ENCODE results near the gene CLSTN1. TPM values are rescaled to one million over a fixed set of nuclear protein-coding genes. Genes with fewer than 3 reads are reported as not detected.
"Not testable (repeated sequence)": the region's sequence is repeated elsewhere in the genome, so short reads cannot be mapped to it uniquely, and the experiment has no call there.

CLSTN1 gene
- total RNA-seq, 1 donor from 2014 or later = 136 TPM

DNA sequence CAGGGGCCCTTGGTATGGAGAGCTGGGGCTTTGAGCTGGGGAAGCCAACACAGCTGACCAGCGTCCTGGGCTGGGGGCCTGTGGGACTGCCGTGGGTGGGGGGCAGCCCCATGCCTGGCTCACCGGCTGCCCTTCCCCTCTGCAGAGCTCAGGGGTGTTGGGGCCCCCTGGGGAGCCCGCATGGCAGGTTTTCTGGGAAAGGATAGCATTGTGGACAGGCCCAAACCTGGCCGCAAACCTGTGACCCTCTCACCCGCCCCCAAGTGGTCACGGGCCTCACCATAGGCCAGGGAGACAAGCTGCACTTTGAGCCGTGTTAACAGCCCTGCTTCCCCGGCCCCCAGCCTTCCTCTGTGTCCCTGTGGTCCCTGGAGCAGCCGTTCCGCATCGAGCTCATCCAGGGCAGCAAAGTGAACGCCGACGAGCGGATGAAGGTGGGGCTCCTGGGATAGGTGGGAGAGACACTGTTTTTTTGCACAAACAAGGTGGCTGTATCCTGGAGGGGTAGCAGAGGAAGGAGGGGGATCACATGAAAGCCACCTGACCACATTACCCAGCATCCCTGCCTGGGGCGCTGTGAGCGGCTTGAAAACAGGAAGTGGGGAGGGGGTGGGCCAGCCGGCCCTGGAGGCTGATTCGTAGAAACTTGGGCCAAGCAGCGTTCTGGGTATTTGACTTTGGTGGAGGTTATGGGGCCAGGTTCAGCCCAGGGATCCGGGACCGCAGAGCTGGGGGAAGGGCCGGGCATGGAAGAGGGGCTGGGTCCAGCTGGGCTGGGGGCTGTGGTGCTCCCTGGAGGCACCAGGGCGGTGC, 106.4 kb downstream of the CLSTN1 start:
- Mint-ChIP-seq H3K36me3 (no peaks in the 10 kb centered on the region), H3K4me3 (peak overlapping the region; percentile 45), H3K4me1 (ENCODE audit: unreplicated experiment) (peaks cover 9% of the 10 kb centered on the region), H3K27me3 (no peaks in the 10 kb centered on the region), H3K27ac (peak overlapping the region; percentile 29), H3K9me3 (no peaks in the 10 kb centered on the region)
- DNase-seq (ENCODE audit: extremely low spot score, unreplicated experiment) = no peak
- TF ChIP-seq CTCF (conservative IDR thresholded peaks at IDR 0.05) = no peak

GRCh38 chr1:9716404-9717192, 107.2 kb downstream of the CLSTN1 start:
- Mint-ChIP-seq H3K9me3 (no peaks in the 10 kb centered on the region), H3K36me3 (no peaks in the 10 kb centered on the region), H3K4me3 (no peak overlapping the region), H3K4me1 (ENCODE audit: unreplicated experiment) (peaks cover 9% of the 10 kb centered on the region), H3K27me3 (no peaks in the 10 kb centered on the region), H3K27ac (no peak overlapping the region)
- TF ChIP-seq CTCF (conservative IDR thresholded peaks at IDR 0.05) = no peak
- no peak for DNase-seq (ENCODE audit: extremely low spot score, unreplicated experiment)

DNA sequence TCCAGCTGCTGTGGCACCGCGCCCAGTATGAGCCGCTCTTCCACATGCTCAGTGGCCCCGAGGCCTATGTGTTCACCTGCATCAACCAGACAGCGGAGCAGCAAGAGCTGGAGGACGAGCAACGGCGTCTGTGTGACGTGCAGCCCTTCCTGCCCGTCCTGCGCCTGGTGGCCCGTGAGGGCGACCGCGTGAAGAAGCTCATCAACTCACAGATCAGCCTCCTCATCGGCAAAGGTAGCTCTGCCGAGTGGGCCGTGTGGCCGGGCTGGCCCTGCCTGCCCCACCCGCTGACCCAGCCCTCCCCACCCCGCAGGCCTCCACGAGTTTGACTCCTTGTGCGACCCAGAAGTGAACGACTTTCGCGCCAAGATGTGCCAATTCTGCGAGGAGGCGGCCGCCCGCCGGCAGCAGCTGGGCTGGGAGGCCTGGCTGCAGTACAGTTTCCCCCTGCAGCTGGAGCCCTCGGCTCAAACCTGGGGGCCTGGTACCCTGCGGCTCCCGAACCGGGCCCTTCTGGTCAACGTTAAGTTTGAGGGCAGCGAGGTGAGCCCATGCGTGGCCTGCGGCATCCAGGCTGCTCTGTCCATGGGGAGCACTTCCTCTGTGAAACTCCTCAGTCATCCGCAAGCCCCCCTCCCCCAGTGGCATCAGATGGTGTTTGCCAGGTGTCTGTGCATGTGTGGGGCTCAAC, 108.1 kb downstream of the CLSTN1 start:
- H3K36me3 Mint-ChIP-seq = no peaks in the 10 kb centered on the region
- peaks cover 9% of the 10 kb centered on the region for H3K4me1 Mint-ChIP-seq (ENCODE audit: unreplicated experiment)
- H3K27me3 Mint-ChIP-seq = no peaks in the 10 kb centered on the region
- no peak overlapping the region for H3K27ac Mint-ChIP-seq
- no peak for DNase-seq (ENCODE audit: extremely low spot score, unreplicated experiment)
- no peak for TF ChIP-seq CTCF (conservative IDR thresholded peaks at IDR 0.05)
- H3K4me3 Mint-ChIP-seq = no peak overlapping the region
- no peaks in the 10 kb centered on the region for H3K9me3 Mint-ChIP-seq

DNA sequence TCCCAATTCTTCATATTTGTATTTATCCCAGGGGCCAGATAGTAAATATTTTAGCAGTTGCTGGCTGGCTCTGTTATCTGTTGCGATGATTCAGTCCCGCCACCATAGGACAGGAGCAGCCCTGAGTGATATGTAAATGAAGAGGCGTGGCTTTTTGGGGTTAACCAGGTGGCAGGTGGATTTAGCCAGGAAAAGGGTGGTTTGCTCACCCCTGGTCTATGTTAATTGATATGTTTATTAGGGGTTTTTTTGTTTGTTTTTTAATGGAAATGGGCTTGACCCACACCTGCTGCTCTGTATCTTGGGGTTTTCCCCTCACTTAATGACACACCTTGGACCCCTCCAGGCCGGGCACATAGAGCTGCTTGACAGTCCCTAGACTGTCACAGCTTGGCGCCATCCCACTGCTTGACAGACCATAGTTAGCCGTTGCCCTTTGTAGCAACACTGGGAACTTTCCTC, 109.5 kb downstream of the CLSTN1 start:
- no peak overlapping the region for H3K4me3 Mint-ChIP-seq
- no peaks in the 10 kb centered on the region for H3K9me3 Mint-ChIP-seq
- no peak for TF ChIP-seq CTCF (conservative IDR thresholded peaks at IDR 0.05)
- no peaks in the 10 kb centered on the region for H3K36me3 Mint-ChIP-seq
- no peak for DNase-seq (ENCODE audit: extremely low spot score, unreplicated experiment)
- no peak overlapping the region for H3K27ac Mint-ChIP-seq
- H3K4me1 Mint-ChIP-seq (ENCODE audit: unreplicated experiment) = peaks cover 9% of the 10 kb centered on the region
- no peaks in the 10 kb centered on the region for H3K27me3 Mint-ChIP-seq

DNA sequence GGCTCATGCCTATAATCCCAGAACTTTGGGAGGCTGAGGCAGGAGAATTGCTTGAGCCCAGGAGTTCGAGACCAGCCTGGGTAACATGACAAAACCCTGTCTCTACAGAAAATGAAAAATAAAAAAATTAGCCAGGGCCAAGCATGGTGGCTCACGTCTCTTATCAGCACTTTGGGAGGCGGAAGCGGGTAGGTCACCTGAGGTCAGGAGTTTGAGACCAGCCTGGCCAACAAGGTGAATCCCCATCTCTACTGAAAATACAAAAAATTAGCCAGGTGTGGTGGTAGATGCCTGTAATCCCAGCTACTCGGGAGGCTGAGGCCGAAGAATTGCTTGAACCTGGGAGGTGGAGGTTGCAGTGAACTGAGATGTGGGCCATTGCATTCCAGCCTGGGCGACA, 111.0 kb downstream of the CLSTN1 start:
- not testable (repeated sequence) for H3K27ac Mint-ChIP-seq; H3K36me3 Mint-ChIP-seq; H3K4me1 Mint-ChIP-seq (ENCODE audit: unreplicated experiment)

More for the DNA sequence above, 111.0 kb downstream of the CLSTN1 start:
- not testable (repeated sequence) for H3K9me3 Mint-ChIP-seq; H3K27me3 Mint-ChIP-seq; DNase-seq (ENCODE audit: extremely low spot score, unreplicated experiment); H3K4me3 Mint-ChIP-seq
